NOMO-1 (cell line): ENCODE data around the gene CFDP1.
A peak's percentile ranks its signal among the peaks of the same experiment; 100 is the strongest.
"Not testable (repeated sequence)": the region's sequence is repeated elsewhere in the genome, so short reads cannot be mapped to it uniquely, and the experiment has no call there.

ENCODE experiments used
- DNase-seq, 2 experiments: peaks; one replicate each; lab custom pipeline; 2025; ENCODE audit not compliant: unreplicated experiment in 2 of 2; lab: John Stamatoyannopoulos, UW

Gene CFDP1

DNA sequence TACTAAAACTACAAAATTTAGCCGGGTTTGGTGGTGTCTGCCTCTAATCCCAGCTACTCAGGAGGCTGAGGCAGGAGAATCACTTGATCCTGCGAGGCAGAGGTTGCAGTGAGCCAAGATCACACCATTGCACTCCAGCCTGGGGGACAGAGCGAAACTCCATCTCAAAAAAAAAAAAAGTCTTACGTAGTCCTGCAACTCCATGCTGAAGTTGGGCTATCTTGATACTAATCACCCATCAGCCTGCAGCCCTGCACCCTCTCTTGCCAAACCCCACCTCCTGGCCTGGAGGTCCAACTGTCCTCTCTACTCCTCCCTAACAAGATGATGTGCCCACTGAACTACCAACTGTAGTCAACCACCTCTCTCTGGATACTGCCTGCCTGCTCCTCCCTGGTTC, 26.4 kb upstream of the CFDP1 start:
- DNase-seq, result no peak

- DNase-seq, result no peak
These were observed 25.1 kb upstream of the CFDP1 start for GRCh38 chr16:75458439-75458838.

DNA sequence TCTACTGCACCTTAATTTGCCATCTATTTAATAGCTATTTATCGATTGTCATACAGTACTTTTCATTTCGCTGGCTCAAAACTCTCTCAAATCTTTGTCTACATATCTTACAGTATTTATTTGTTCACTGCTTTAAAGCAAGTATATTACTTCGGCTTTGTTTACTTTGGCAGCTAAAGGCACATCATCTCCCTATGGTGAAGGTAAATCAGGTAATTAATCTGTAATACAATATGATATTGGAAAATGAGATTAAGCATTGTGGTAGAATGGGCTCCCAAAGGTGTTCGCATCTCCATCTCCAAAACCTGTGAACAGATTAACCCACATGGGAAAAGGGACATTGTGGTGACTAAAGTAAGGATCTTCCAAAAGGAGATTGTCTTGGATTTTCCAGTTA, 24.7 kb upstream of the CFDP1 start:
- no peak for DNase-seq

- DNase-seq, result no peak
These were observed 24.2 kb upstream of the CFDP1 start for GRCh38 chr16:75457485-75458021.

- DNase-seq, result no peak
These were observed 23.7 kb upstream of the CFDP1 start for GRCh38 chr16:75456971-75457370.

GRCh38 chr16:75456486-75456885, 23.2 kb upstream of the CFDP1 start:
- DNase-seq, result not testable (repeated sequence)

- no peak for DNase-seq
These were observed 22.4 kb upstream of the CFDP1 start for GRCh38 chr16:75455677-75456076.

GRCh38 chr16:75452464-75453190, 19.3 kb upstream of the CFDP1 start:
- no peak for DNase-seq

- no peak for DNase-seq
These were observed 13.1 kb upstream of the CFDP1 start for GRCh38 chr16:75446416-75446815.

GRCh38 chr16:75445298-75445697, 12.0 kb upstream of the CFDP1 start:
- no peak for DNase-seq

DNA sequence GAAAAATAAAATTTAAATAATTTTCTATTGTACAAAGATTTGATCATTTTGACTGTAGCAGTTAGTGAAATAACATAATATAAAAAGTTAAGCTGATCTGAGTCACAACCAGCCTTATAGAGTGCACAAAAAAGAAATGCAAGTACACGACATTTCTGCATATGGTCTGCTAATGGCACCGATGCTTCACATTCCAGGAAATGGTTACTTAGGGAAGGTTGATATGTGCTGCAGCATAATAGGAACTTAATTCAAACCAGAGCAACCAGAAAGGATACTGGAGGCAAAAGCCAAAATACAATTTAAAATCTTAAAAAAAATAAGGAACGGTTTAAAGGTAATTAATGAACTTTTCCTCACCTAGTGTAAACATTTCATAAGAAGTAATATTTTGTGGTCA, 10.0 kb upstream of the CFDP1 start:
- no peak for DNase-seq

DNA sequence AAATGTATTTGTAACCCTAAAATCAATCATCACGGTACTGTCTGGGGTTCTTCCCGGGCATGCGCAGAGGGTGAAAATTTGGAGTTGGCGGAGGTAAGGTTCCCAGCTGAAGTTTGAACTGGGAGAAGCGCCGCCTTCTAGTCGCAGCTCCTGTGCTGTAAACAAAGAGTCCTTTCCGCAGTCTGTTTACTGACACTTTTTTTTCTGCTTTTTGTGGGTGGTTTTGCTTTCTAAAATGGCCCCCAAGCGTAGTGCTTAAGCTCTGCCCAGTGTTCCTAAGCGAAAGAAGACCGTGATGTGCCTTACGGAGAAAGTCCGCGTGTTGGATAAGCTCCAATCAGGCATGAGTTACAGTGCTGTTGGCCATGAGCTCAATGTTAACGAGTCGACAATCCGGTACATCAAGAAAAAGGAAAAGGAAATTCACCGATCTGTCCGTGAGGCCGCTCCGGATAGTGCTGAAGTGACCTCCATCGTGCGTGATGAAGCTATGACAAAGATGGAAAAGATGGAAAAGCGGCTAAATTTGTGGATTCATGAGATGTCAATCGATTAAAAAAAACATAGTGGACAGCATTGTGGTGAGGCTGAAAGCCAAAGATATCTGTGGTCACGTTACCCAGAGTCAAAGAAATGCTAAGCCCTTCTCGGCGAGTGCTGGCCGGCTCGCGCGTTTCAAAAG, 570 bp upstream of the CFDP1 start:
- peak; percentile 80 to 91 for DNase-seq

- DNase-seq, result no peak
These were observed 3.5 kb downstream of the CFDP1 start for GRCh38 chr16:75429621-75430403.

GRCh38 chr16:75426524-75426923, 6.8 kb downstream of the CFDP1 start:
- DNase-seq, result not testable (repeated sequence)

DNA sequence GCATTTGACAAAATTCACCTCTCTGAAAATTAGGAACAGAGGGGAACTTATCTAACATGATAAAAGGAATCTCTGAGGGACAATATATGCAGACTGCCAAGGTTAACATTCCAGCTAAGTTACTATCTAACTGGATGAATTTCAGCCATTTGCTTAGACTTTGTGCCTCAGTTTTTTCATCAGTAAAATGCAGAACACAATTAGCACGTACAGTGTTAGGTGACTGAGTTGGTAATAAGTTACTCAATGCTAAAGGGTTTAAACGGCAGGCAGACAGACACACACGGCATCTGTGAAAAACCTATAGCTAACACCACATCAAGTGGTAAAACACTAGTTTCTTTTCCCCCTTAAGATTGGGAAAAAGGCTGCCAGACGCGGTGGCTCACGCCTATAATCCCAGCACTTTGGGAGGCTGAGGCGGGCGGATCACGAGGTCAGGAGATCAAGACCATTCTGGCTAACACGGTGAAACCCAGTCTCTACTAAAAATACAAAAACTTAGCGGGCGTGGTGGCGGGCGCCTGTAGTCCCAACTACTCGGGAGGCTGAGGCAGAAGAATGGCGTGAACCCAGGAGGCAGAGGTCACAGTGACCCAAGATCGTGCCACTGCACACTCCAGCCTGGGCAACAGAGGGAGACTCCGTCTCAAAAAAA, 9.1 kb downstream of the CFDP1 start:
- not testable (repeated sequence) for DNase-seq

- no peak for DNase-seq
These were observed 9.6 kb downstream of the CFDP1 start for GRCh38 chr16:75423723-75424104.

DNA sequence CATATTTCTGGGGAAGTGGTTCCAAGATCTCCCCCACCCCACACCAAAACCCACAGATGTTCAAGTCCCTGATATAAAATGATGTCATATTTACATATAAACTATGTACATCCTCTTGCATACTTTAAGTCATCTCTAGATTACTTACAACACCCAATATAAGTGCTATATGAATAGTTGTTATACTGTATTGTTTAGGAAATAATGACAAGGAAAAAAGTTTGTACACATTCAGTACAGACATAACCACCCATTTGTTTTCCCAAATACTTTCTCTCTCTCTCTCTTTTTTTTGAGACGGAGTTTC, 11.5 kb downstream of the CFDP1 start:
- DNase-seq, result no peak

- no peak for DNase-seq
These were observed 12.1 kb downstream of the CFDP1 start for GRCh38 chr16:75420987-75421819.

GRCh38 chr16:75416904-75417565, 16.3 kb downstream of the CFDP1 start:
- no peak for DNase-seq
